ENCODE measurements around the gene IDUA. TPM values are rescaled to one million over a fixed set of nuclear protein-coding genes. Genes with fewer than 3 reads are reported as not detected.

IDUA gene
- polyA plus RNA-seq, 1 experiment: 13.2 TPM

DNA sequence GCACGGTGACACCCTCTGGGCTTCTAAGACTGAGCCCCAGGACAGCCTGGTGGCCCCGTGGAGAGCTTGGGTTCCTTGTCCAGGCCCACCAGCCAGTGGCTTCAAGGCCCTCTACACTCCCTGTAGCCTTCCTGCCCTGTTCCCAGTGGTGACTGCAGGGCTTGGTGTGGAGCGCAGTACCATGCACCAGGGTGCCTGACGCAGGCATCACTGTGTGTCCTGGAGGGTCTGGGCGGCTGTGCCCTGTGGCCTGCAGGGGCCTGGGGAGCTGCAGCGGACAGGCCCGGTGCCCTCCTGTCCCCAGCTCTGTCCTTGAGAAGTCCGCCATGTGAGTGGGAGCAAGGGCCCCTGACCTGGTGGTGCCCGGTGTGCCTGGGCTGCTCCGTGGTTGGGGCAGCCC, 28.9 kb downstream of the IDUA start:
- Histone ChIP-seq H3K27me3 (ENCODE audit: control insufficient read depth, insufficient read depth, low read length) (no peaks in the 10 kb centered on the region), H3K36me3 (ENCODE audit: control insufficient read depth, insufficient read depth, low read length) (no peaks in the 10 kb centered on the region; the same call in 1 of the 2 replicates), H3K4me3 (ENCODE audit: low read depth, low read length) (no peak overlapping the region)
- POLR2A ChIA-PET: no interaction called here
- TF ChIP-seq, protein P1, sequence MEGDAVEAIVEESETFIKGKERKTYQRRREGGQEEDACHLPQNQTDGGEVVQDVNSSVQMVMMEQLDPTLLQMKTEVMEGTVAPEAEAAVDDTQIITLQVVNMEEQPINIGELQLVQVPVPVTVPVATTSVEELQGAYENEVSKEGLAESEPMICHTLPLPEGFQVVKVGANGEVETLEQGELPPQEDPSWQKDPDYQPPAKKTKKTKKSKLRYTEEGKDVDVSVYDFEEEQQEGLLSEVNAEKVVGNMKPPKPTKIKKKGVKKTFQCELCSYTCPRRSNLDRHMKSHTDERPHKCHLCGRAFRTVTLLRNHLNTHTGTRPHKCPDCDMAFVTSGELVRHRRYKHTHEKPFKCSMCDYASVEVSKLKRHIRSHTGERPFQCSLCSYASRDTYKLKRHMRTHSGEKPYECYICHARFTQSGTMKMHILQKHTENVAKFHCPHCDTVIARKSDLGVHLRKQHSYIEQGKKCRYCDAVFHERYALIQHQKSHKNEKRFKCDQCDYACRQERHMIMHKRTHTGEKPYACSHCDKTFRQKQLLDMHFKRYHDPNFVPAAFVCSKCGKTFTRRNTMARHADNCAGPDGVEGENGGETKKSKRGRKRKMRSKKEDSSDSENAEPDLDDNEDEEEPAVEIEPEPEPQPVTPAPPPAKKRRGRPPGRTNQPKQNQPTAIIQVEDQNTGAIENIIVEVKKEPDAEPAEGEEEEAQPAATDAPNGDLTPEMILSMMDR (IDR thresholded peaks at IDR 0.05; ENCODE audit: insufficient read depth, low read depth, low read length): no peak
- CTCF ChIA-PET: no interaction called here
- DNase-seq (ENCODE audit: low read depth): no peak

DNA sequence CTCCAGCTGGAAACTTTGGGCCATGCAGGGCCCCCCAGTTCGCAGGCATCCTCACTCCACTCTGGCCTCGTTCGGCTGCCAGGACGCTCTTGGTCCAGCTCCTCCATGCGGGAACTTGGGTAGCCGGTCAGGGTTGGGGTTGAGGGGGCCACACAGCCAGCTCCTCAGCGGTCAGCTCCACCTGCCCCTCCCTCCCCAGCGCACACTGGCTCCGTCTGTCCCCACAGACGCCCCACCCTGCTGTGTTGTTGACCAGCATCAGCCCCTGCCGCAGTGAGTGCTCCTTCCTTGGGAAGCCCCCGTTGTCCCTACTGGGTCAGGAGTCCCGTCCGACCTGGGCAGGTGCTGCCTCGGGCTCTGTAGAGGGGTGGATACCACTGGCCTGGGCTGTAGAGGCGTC, 30.4 kb downstream of the IDUA start:
- no peaks in the 10 kb centered on the region; the same call in 1 of the 2 replicates for H3K36me3 ChIP-seq (ENCODE audit: control insufficient read depth, insufficient read depth, low read length)
- H3K27me3 ChIP-seq (ENCODE audit: control insufficient read depth, insufficient read depth, low read length): no peaks in the 10 kb centered on the region
- TF ChIP-seq, protein P1 (IDR thresholded peaks at IDR 0.05; ENCODE audit: insufficient read depth, low read depth, low read length): no peak
- DNase-seq (ENCODE audit: low read depth): no peak
- ChIA-PET POLR2A (no interaction called here), CTCF (no interaction called here)
- H3K4me3 ChIP-seq (ENCODE audit: low read depth, low read length): no peak overlapping the region

DNA sequence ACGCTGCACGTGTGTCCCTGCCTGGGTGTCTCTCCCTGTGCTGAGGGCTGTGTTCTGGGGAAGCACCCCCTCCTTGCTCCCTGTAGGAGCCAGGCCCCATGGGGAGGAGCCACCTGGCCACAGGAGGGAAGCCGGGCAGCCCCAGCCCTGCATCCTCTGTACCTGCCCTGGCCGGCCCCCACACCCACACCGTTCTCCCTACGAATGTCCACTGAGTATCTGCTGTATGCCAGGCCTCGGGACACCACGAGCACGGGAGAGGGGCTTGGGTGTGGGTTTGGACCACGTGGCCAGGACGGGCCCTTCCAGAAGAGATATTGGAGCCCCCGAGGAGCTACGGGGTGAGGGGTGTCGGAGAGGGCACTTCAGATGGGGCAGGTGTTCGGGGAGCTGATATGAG, 30.9 kb downstream of the IDUA start:
- CTCF ChIA-PET: no interaction called here
- H3K4me3 ChIP-seq (ENCODE audit: low read depth, low read length): no peak overlapping the region
- DNase-seq (ENCODE audit: low read depth): no peak
- no peaks in the 10 kb centered on the region; the same call in 1 of the 2 replicates for H3K36me3 ChIP-seq (ENCODE audit: control insufficient read depth, insufficient read depth, low read length)
- H3K27me3 ChIP-seq (ENCODE audit: control insufficient read depth, insufficient read depth, low read length): no peaks in the 10 kb centered on the region
- POLR2A ChIA-PET: no interaction called here
- TF ChIP-seq, protein P1 (IDR thresholded peaks at IDR 0.05; ENCODE audit: insufficient read depth, low read depth, low read length): no peak

DNA sequence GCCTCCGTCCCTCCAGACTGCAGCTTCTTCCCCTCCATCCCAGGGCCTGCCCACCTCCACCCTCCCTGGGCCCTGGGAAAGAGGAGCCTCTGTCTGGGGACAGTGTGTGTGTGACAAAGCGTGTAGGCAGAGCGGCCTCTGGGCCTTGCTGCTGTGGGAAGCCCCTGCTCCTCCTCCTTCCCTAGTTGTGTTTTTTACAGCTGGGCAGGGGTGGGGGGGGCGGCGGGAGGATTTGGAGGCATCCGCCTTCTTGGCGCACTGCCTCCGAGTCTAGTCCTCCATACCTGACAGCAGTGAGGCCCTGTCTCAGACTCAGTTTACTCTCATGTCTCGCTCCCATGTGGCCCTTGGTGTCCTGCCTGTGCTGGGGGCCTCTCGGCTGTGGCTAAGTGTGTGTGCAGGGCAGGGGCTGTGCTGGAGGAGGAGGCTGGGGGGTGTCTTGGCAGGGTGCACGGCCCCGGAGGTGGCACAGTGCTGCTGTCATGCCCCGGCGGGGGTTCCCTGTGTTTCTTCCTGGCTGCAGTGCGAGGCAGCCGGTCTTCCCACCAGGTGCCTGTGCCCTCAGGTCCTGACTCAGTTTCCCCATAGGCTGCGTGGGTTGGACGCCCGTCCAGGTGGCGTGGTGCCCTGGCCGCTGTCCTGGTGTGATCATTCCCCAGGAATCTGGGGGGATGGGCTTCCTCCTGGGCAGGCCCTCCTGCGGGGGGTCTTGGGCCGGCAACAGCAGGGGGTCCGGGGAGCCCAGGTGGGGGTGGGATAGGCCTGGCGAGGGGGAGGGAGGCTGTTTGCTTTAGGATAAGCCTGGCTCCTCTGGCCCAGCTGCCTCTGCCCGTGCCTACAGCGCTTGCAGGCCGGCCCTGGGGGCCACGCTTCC, 31.5 kb downstream of the IDUA start:
- H3K4me3 ChIP-seq (ENCODE audit: low read depth, low read length): no peak overlapping the region
- ChIA-PET POLR2A (no interaction called here), CTCF (no interaction called here)
- TF ChIP-seq, protein P1 (IDR thresholded peaks at IDR 0.05; ENCODE audit: insufficient read depth, low read depth, low read length): no peak
- no peaks in the 10 kb centered on the region for H3K27me3 ChIP-seq (ENCODE audit: control insufficient read depth, insufficient read depth, low read length)
- H3K36me3 ChIP-seq (ENCODE audit: control insufficient read depth, insufficient read depth, low read length): no peaks in the 10 kb centered on the region; the same call in 1 of the 2 replicates
- DNase-seq (ENCODE audit: low read depth): no peak

DNA sequence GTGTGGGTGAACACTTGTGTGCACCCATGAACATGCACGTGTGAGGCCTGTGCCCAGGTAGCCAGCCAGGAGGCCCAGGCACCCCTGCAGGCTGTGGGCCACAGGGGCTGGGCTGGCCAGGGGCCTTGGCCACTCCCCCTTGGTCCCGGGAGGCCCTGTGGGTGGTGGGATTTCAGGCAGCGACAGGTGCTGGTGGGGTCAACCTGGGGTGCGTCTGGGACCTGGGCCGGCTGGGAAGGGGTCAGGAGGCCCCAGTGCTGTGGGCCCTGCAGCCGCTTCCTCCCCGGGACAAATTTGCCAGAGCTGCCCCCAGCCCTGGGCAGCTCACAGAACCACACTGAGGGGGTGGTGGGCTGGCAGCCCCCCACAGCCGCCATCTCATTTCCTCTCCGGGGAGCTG, 32.5 kb downstream of the IDUA start:
- Histone ChIP-seq H3K4me3 (ENCODE audit: low read depth, low read length) (no peak overlapping the region), H3K36me3 (ENCODE audit: control insufficient read depth, insufficient read depth, low read length) (no peaks in the 10 kb centered on the region; the same call in 1 of the 2 replicates), H3K27me3 (ENCODE audit: control insufficient read depth, insufficient read depth, low read length) (no peaks in the 10 kb centered on the region)
- DNase-seq (ENCODE audit: low read depth): no peak
- TF ChIP-seq, protein P1 (IDR thresholded peaks at IDR 0.05; ENCODE audit: insufficient read depth, low read depth, low read length): no peak
- CTCF ChIA-PET: no interaction called here
- POLR2A ChIA-PET: no interaction called here
